Stomach smooth muscle (tissue), 2 donors: ENCODE measurements around the gene TTC28.
A peak's percentile ranks its signal among the peaks of the same experiment; 100 is the strongest.

Experiments used
- H3K27ac ChIP-seq: one replicate; pipeline ENCODE4 v1.7.0; 2013; ENCODE audit warnings: mild to moderate bottlenecking, low read length, inconsistent platforms
- H3K27me3 ChIP-seq, 2 donors: one replicate each; pipeline ENCODE4 v1.7.0; 2013; ENCODE audit warnings: low read length in 2 of 2; ENCODE audit not compliant: insufficient read depth in 2 of 2, control insufficient read depth in 1 of 2
- H3K36me3 ChIP-seq, 2 donors: one replicate each; pipeline ENCODE4 v1.7.0; 2013; ENCODE audit warnings: low read length in 2 of 2; ENCODE audit not compliant: control insufficient read depth in 2 of 2, insufficient read depth in 2 of 2
- H3K4me1 ChIP-seq: one replicate; pipeline ENCODE4 v1.7.0; 2013; ENCODE audit warnings: low read length; ENCODE audit not compliant: control insufficient read depth, insufficient read depth
- H3K4me3 ChIP-seq, 2 donors: one replicate each; pipeline ENCODE4 v1.7.0; 2013; ENCODE audit warnings: low read length in 2 of 2
- H3K9ac ChIP-seq, 2 donors: one replicate each; pipeline ENCODE4 v1.7.0; 2013; ENCODE audit warnings: low read length in 2 of 2, mild to moderate bottlenecking in 1 of 2
- H3K9me3 ChIP-seq, 2 donors: one replicate each; pipeline ENCODE4 v1.7.0; 2013; ENCODE audit warnings: low read length in 2 of 2; ENCODE audit not compliant: control insufficient read depth in 2 of 2
- donor health status: healthy.
- donor health status: Pancreatic carcinoma.

Gene TTC28

DNA sequence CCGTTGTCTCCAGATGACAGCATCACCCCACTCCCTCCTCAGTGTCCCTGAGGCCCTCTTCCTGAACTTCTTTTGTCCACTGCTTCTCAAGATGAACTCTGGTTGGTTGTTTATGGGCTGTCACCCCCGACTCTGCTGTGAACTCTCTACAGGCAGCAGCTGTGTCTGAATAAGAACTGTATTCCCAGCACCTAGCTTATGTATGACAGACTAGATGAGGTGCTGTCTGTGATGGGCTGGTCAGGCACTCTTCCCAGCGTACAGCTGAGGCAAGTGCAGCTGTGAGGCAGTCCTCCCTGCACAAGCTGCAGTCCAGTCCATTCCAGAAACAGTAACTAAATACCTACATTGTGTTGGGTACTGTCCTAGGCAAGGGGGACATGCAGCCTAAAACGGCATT lies 649.2 kb downstream of the TTC28 start:
- Histone ChIP-seq H3K4me3 (no peak overlapping the region), H3K27me3 (no peaks in the 10 kb centered on the region), H3K9me3 (no peaks in the 10 kb centered on the region), H3K9ac (no peak overlapping the region), H3K27ac (no peak overlapping the region), H3K4me1 (peaks cover 54% of the 10 kb centered on the region), H3K36me3 (peaks cover 0 to 7% of the 10 kb centered on the region in 2 donors)

DNA sequence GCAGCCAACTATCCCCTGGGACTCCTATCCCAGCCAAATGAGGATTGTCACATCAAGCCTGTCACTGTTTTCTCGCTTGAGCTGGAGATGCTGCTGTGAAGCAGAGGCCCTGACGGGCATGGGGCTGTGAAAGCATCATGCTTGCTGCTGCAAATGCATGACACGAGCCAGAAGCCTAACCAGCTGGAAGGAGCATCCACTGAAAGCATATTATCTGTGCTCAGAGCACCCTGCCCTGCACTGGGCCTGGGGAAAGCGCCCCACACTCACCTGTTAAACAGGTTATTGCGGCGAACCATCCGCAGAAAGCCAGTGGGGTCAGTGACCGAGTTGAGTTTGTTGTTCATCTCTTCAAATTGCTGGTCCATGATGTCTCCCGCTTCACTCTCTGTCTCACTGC lies 649.7 kb downstream of the TTC28 start:
- peaks cover 49% of the 10 kb centered on the region for H3K4me1 ChIP-seq
- peak overlapping the region; percentile 55 for H3K27ac ChIP-seq
- H3K4me3 ChIP-seq: no peak overlapping the region
- H3K36me3 ChIP-seq: peaks cover 0 to 7% of the 10 kb centered on the region in 2 donors
- no peaks in the 10 kb centered on the region for H3K27me3 ChIP-seq
- no peak overlapping the region for H3K9ac ChIP-seq
- H3K9me3 ChIP-seq: no peaks in the 10 kb centered on the region

DNA sequence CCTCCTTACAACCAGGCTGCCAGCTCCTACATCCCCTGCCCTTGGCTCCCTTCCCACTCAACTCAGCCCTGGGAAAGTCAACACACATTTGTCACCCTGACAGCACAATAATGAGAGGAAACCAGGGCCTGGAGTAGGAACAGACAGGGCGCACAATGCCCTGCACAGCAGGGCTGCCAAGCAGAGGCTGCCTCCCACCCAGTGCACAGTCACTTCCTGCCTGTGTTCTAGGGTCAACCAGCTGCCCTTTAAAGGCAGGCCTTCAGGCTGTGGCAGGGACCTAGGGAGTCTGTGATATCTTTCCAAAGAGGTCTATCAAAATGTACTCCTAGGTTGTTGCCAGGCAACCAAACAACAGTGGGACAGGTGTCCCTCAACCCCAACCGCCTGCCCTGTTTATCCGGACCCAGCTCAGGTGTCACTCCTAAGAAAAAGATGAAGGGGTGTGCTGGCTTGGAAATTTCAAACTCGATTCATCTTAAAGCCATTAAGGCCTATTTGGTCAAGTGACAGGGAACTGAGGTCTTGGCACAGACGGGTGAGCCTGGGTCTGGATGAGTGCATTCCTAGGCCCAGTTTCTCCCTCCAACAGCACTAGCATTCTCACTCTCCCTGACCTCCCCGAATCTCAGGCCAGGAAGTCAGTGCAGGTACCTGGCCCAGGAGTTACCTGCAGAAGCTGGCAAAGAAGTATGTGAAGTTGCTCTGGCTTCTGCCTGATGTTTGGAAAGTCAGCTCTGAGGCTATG lies 650.3 kb downstream of the TTC28 start:
- H3K27me3 ChIP-seq: no peaks in the 10 kb centered on the region
- peak overlapping the region; percentile 55 for H3K27ac ChIP-seq
- peaks cover 43% of the 10 kb centered on the region for H3K4me1 ChIP-seq
- no peak overlapping the region for H3K4me3 ChIP-seq
- no peak overlapping the region for H3K9ac ChIP-seq
- H3K36me3 ChIP-seq: peaks cover 0 to 7% of the 10 kb centered on the region in 2 donors
- H3K9me3 ChIP-seq: no peaks in the 10 kb centered on the region

DNA sequence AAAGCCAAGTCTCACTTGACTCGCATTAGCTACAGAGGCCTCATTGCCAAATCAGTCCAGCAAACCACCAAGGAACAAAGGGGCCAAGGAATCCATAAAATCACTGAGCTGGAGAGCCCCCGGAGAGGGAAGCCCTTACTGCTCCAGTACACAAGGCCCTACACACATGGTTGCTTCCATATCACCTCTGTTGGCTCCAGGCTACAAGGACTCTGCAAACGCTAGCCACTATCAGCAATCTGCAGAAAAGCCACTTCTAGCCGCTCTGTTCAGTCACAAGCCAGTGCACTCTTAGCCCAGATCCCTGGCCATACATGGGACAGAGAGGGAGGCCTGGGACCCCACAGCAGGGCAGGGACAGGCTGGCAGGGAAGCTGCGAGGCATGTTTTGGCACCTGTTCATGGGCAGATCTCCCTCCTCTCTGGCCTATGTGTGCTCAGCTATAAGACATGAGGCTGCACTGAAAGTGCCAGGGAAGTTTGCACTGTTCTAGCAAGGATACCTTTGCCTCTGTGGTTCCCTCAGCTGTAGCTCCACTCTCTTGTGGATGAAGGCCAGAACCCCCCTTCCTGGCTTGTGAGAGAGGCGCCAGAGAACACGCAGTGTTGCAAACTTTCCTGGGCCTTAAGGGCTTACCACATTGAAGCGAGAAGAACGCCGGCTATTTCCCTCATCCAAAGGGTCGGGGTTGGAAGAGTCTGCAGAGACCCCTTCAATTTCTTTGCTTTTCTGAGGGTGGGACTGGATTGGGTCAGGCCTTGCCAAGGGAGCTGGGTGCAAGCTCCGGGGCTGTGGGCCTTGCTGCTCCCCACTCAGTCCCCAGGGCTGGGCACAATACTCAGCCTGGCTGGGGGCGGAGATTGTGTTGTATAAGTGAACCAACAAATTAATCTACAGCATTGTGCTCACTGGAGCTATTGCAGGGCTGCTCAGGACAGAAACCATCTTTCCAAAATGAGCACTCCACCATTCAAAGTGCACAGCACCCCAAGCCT lies 651.9 kb downstream of the TTC28 start:
- H3K9me3 ChIP-seq: no peaks in the 10 kb centered on the region
- no peak overlapping the region for H3K4me3 ChIP-seq
- H3K36me3 ChIP-seq: peaks cover 0 to 10% of the 10 kb centered on the region in 2 donors
- peak overlapping the region; percentile 53 for H3K27ac ChIP-seq
- H3K27me3 ChIP-seq: no peaks in the 10 kb centered on the region
- peaks cover 36% of the 10 kb centered on the region for H3K4me1 ChIP-seq
- H3K9ac ChIP-seq: no peak overlapping the region

DNA sequence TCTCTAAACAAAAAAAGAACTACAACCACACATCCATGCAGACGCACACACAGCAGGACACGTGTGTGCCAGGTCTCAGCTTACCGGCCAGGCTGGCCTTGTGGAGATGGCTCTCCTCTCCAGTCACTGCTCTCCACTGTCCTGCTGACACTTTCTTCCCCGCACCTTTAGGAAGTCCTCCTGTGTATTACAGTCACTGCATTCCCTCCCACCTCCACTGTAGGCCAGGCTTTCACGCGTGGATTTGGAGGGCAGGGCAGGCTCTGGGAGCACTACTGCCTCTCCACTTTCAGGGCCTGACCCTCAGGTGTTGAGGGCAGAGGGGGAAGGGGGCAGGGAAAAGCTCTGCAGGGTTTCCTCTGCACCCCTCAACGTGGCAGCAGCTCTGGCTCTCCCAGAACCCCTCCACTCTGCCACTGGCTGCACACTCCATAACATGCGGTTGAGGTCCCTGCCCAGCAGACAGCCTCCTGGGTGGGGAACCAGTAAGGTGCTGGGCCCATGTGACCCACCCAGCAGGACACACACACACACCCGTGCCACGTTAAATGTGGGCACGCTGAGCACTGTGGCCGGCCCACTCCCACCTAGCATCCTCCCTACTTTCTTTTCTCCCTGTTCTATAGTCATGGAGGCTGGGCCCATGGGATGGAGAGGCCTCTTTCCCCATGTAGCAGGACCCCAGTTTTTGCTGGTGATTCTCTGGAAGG lies 653.6 kb downstream of the TTC28 start:
- H3K9me3 ChIP-seq: no peaks in the 10 kb centered on the region
- H3K4me3 ChIP-seq: no peak overlapping the region
- H3K27ac ChIP-seq: no peak overlapping the region
- peaks cover 0 to 10% of the 10 kb centered on the region in 2 donors for H3K36me3 ChIP-seq
- H3K4me1 ChIP-seq: peaks cover 40% of the 10 kb centered on the region
- H3K27me3 ChIP-seq: no peaks in the 10 kb centered on the region
- no peak overlapping the region for H3K9ac ChIP-seq

DNA sequence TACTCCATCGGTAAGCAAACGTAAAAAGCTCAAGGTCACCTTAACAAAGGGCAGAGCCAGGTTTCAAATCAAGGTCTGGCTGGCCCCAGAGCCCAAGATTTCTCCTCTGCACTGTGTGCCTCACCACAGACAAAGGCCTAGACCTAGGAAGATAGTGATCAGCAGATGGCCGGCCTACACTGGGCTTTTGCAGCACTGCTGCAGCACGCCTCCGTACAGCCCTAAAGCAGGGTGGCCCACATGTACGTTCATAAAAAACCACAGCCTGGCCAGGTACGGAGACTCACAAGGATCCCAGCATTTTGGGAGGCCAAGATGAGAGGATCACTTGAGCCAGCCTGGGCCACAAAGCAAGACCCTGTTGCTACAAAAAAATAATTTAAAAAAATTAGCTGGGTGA lies 654.3 kb downstream of the TTC28 start:
- Histone ChIP-seq H3K4me3 (no peak overlapping the region), H3K36me3 (peaks cover 0 to 10% of the 10 kb centered on the region in 2 donors), H3K4me1 (peaks cover 44% of the 10 kb centered on the region), H3K9me3 (no peaks in the 10 kb centered on the region), H3K27me3 (no peaks in the 10 kb centered on the region), H3K27ac (no peak overlapping the region), H3K9ac (no peak overlapping the region)

DNA sequence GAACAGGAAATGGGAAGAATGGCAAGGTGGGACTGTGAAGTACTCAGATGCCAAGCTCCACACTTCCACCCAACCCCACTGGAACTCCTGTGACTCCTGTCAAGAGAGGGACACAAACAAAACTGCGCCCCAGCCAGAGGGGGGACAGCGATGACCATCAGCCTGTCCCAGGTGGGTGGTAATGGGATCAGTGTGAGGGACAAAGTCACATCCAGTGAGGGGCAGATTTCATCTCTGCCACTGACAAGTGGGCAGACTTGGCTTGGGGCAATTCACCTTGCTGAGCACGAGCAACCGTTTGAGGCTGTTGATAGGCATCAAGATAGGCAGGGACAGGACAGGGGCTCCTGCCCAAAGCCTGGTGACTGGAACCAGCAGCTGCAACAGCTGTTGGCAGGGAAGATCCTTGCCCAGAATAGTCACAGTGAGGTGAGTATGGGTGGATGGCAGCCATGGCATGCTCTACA lies 655.2 kb downstream of the TTC28 start:
- no peak overlapping the region for H3K27ac ChIP-seq
- H3K4me3 ChIP-seq: no peak overlapping the region
- H3K4me1 ChIP-seq: peaks cover 43% of the 10 kb centered on the region

DNA sequence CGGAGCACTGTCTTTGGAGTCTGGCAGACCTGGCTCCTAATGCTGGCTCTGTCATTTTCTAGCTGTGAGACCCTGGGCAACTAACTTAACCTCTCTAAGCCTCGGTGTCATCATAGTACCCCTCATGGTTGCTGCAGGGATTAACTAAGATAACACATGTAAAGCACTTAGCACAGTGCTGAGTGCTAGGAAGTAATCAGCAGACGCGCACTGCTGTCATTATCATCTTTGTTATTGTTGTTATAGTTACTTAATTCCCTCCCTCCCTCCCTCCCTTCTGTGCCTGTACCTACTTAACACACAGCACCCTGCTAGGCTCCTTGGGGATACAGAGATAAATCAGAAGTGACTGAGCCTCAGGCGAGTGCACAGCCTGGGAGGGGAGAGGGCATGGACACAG lies 655.9 kb downstream of the TTC28 start:
- peaks cover 37% of the 10 kb centered on the region for H3K4me1 ChIP-seq
- no peaks in the 10 kb centered on the region for H3K27me3 ChIP-seq
- H3K27ac ChIP-seq: no peak overlapping the region
- no peaks in the 10 kb centered on the region for H3K9me3 ChIP-seq
- H3K4me3 ChIP-seq: no peak overlapping the region
- H3K9ac ChIP-seq: no peak overlapping the region
- H3K36me3 ChIP-seq: peaks cover 0 to 7% of the 10 kb centered on the region in 2 donors

More for the DNA sequence above, 655.2 kb downstream of the TTC28 start:
- H3K27me3 ChIP-seq: no peaks in the 10 kb centered on the region
- no peak overlapping the region for H3K9ac ChIP-seq
- H3K36me3 ChIP-seq: peaks cover 0 to 7% of the 10 kb centered on the region in 2 donors
- no peaks in the 10 kb centered on the region for H3K9me3 ChIP-seq

DNA sequence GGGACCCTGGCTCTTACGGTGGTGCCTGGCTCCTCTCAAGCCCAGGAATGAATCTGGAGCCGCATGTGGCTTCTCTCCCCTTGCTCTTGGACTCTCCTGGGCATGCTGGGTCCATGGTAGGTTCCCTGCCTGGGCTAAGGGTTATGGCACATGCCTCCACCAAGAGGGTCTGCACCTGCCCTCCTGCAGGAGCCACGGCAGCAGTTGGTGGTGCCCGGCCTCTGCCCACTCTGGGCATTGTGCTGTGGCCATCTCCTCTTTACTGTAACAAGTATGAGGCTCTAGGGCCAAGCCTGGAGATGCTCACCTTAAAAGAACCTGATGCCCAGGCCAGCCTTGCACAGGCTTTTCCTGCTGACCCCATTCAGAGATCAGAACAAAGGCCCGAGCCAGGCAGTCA lies 656.6 kb downstream of the TTC28 start:
- no peak overlapping the region for H3K9ac ChIP-seq
- H3K27ac ChIP-seq: no peak overlapping the region
- H3K36me3 ChIP-seq: peaks cover 0 to 5% of the 10 kb centered on the region in 2 donors
- H3K4me3 ChIP-seq: no peak overlapping the region
- H3K9me3 ChIP-seq: no peaks in the 10 kb centered on the region
- H3K27me3 ChIP-seq: no peaks in the 10 kb centered on the region
- H3K4me1 ChIP-seq: peaks cover 29% of the 10 kb centered on the region

DNA sequence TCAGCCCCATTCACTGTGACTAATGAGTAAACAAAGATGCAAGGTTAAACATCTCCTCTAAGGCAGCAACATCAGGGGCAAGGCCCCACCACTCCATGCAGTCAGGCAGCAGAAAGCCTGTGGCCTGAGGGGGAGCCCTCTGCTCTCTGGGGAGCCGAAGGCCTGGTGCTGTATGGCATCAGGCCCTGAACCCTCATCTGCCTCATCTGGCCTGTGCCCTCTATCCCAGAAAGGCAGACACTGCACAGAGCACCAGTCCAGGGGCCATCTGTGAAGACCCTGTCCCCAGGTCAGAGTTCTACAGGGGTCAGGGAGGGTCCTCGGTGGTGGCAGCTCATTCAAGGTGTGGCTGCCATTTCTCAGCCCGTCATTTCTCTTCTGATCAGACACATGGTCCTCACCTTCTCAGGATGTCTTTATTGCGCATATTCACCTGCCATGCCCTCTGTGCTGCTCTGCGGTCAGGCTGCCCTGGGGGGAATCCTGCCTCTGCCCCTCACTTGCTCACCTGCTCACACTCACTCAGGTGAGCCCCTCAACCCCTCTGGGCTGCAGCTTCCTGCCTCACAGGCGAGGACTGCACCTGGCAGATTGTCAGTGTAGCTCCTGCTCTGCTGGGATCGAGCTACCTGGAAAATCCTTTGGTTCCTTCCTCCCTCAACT lies 657.5 kb downstream of the TTC28 start:
- Histone ChIP-seq H3K9ac (no peak overlapping the region), H3K9me3 (no peaks in the 10 kb centered on the region), H3K4me1 (peaks cover 20% of the 10 kb centered on the region), H3K36me3 (peaks cover 0 to 5% of the 10 kb centered on the region in 2 donors), H3K4me3 (no peak overlapping the region), H3K27ac (no peak overlapping the region), H3K27me3 (no peaks in the 10 kb centered on the region)
